ENCODE measurements around the gene SORCS1. TPM values are rescaled to one million over a fixed set of nuclear protein-coding genes. Genes with fewer than 3 reads are reported as not detected.
A peak's percentile ranks its signal among the peaks of the same experiment; 100 is the strongest.

Gene SORCS1
- total RNA-seq, 1 donor from 2014 or later: 1.1 TPM

- H3K27me3 Mint-ChIP-seq (ENCODE audit: low read depth, unreplicated experiment): peaks cover 1% of the 10 kb centered on the region
- FAIRE-seq (no peak), DNase-seq (ENCODE audit: low read depth) (no peak)
- H3K4me2 ChIP-seq (ENCODE audit: low read length): no peak overlapping the region
- no peaks in the 10 kb centered on the region for H3K36me3 ChIP-seq (ENCODE audit: insufficient read depth, low read length)
- no peaks in the 10 kb centered on the region for H3K36me3 Mint-ChIP-seq (ENCODE audit: low read depth, unreplicated experiment)
- no peaks in the 10 kb centered on the region for H3K79me2 ChIP-seq (ENCODE audit: insufficient read depth, low read length)
- no peak overlapping the region for H3K4me3 ChIP-seq (ENCODE audit: insufficient read depth, low read depth, low read length)
- TF ChIP-seq EZH2 (IDR thresholded peaks at IDR 0.05; ENCODE audit: insufficient read depth, low read length) (no peak), CTCF (IDR thresholded peaks at IDR 0.05; ENCODE audit: insufficient read depth, low read depth, low read length) (no peak)
- H3K4me1 ChIP-seq (ENCODE audit: insufficient read depth, low read length): peaks cover 5% of the 10 kb centered on the region
- H3K4me3 Mint-ChIP-seq (ENCODE audit: unreplicated experiment): no peak overlapping the region
- H3K9ac ChIP-seq (ENCODE audit: low read length): no peak overlapping the region
- H4K20me1 ChIP-seq (ENCODE audit: insufficient read depth, low read length): no peaks in the 10 kb centered on the region
- H3K27me3 ChIP-seq (ENCODE audit: insufficient read depth, low read length): no peaks in the 10 kb centered on the region
- H3K27ac ChIP-seq (ENCODE audit: low read depth, low read length): no peak overlapping the region
- no peak overlapping the region for H3K27ac Mint-ChIP-seq (ENCODE audit: unreplicated experiment)
- peaks cover 8% of the 10 kb centered on the region for H3K4me1 Mint-ChIP-seq (ENCODE audit: low read depth, unreplicated experiment)
- H2AFZ ChIP-seq (ENCODE audit: low read depth, low read length): no peak overlapping the region
- H3K9me3 ChIP-seq (ENCODE audit: insufficient read depth, low read depth, low read length): no peaks in the 10 kb centered on the region
- peaks cover 1% of the 10 kb centered on the region for H3K9me3 Mint-ChIP-seq (ENCODE audit: unreplicated experiment)
Measured at GRCh38 chr10:106612381-106612780, 552.1 kb downstream of the SORCS1 start.

- H3K27ac ChIP-seq (ENCODE audit: low read depth, low read length): no peak overlapping the region
- Mint-ChIP-seq H3K27me3 (ENCODE audit: low read depth, unreplicated experiment) (peaks cover 1% of the 10 kb centered on the region), H3K4me1 (ENCODE audit: low read depth, unreplicated experiment) (peaks cover 1% of the 10 kb centered on the region), H3K36me3 (ENCODE audit: low read depth, unreplicated experiment) (no peaks in the 10 kb centered on the region), H3K9me3 (ENCODE audit: unreplicated experiment) (peaks cover 1% of the 10 kb centered on the region), H3K4me3 (ENCODE audit: unreplicated experiment) (no peak overlapping the region), H3K27ac (ENCODE audit: unreplicated experiment) (no peak overlapping the region)
- peaks cover 17% of the 10 kb centered on the region for H3K4me1 ChIP-seq (ENCODE audit: insufficient read depth, low read length)
- TF ChIP-seq EZH2 (IDR thresholded peaks at IDR 0.05; ENCODE audit: insufficient read depth, low read length): no peak
- TF ChIP-seq CTCF (IDR thresholded peaks at IDR 0.05; ENCODE audit: insufficient read depth, low read depth, low read length): peak; percentile 25
- no peaks in the 10 kb centered on the region for H3K9me3 ChIP-seq (ENCODE audit: insufficient read depth, low read depth, low read length)
- H3K36me3 ChIP-seq (ENCODE audit: insufficient read depth, low read length): no peaks in the 10 kb centered on the region
- DNase-seq (ENCODE audit: low read depth): no peak
- no peak for FAIRE-seq
- no peaks in the 10 kb centered on the region for H3K27me3 ChIP-seq (ENCODE audit: insufficient read depth, low read length)
- H4K20me1 ChIP-seq (ENCODE audit: insufficient read depth, low read length): no peaks in the 10 kb centered on the region
- no peak overlapping the region for H2AFZ ChIP-seq (ENCODE audit: low read depth, low read length)
- H3K4me2 ChIP-seq (ENCODE audit: low read length): no peak overlapping the region
- H3K4me3 ChIP-seq (ENCODE audit: insufficient read depth, low read depth, low read length): no peak overlapping the region
- H3K9ac ChIP-seq (ENCODE audit: low read length): no peak overlapping the region
- no peaks in the 10 kb centered on the region for H3K79me2 ChIP-seq (ENCODE audit: insufficient read depth, low read length)
Measured at GRCh38 chr10:106609470-106610266, 554.8 kb downstream of the SORCS1 start.

- Mint-ChIP-seq H3K27ac (ENCODE audit: unreplicated experiment) (no peak overlapping the region), H3K27me3 (ENCODE audit: low read depth, unreplicated experiment) (peaks cover 1% of the 10 kb centered on the region), H3K36me3 (ENCODE audit: low read depth, unreplicated experiment) (no peaks in the 10 kb centered on the region), H3K4me1 (ENCODE audit: low read depth, unreplicated experiment) (no peaks in the 10 kb centered on the region), H3K4me3 (ENCODE audit: unreplicated experiment) (no peak overlapping the region), H3K9me3 (ENCODE audit: unreplicated experiment) (peaks cover 1% of the 10 kb centered on the region)
- Histone ChIP-seq H3K4me2 (ENCODE audit: low read length) (no peak overlapping the region), H3K79me2 (ENCODE audit: insufficient read depth, low read length) (no peaks in the 10 kb centered on the region), H3K4me3 (ENCODE audit: insufficient read depth, low read depth, low read length) (no peak overlapping the region), H3K27ac (ENCODE audit: low read depth, low read length) (no peak overlapping the region), H4K20me1 (ENCODE audit: insufficient read depth, low read length) (no peaks in the 10 kb centered on the region), H3K9ac (ENCODE audit: low read length) (no peak overlapping the region), H3K9me3 (ENCODE audit: insufficient read depth, low read depth, low read length) (no peaks in the 10 kb centered on the region), H3K27me3 (ENCODE audit: insufficient read depth, low read length) (no peaks in the 10 kb centered on the region), H3K36me3 (ENCODE audit: insufficient read depth, low read length) (no peaks in the 10 kb centered on the region), H2AFZ (ENCODE audit: low read depth, low read length) (no peak overlapping the region), H3K4me1 (ENCODE audit: insufficient read depth, low read length) (peaks cover 17% of the 10 kb centered on the region)
- DNase-seq (ENCODE audit: low read depth) (peak; percentile 2), FAIRE-seq (no peak)
- TF ChIP-seq CTCF (IDR thresholded peaks at IDR 0.05; ENCODE audit: insufficient read depth, low read depth, low read length): no peak
- no peak for TF ChIP-seq EZH2 (IDR thresholded peaks at IDR 0.05; ENCODE audit: insufficient read depth, low read length)
Measured at GRCh38 chr10:106608066-106608465, 556.4 kb downstream of the SORCS1 start.
